GM13976 (cell line): ENCODE results near the gene DBT.
"Not testable (repeated sequence)": the region's sequence is repeated elsewhere in the genome, so short reads cannot be mapped to it uniquely, and the experiment has no call there.

ENCODE experiments used
- DNase-seq: peaks from one replicate; pipeline ENCODE4 v3.0.0; 2012; ENCODE audit warnings: low spot score
- CTCF ChIP-seq: IDR thresholded peaks from 2 replicates; pipeline ENCODE4 v1.5.1; 2012; ENCODE audit warnings: borderline replicate concordance, mild to moderate bottlenecking; ENCODE audit not compliant: insufficient read depth; ENCODE audit errors: extremely low read depth, missing control alignments, control extremely low read depth
- in situ Hi-C: fragments of 300-500 bp; cut with MboI; formaldehyde crosslinking; loops from one replicate; pipeline ENCODE4 v1.12.0; 2022; ENCODE audit warnings: low sequenced_read_pairs, mixed read lengths, inconsistent platforms; ENCODE audit not compliant: unreplicated experiment

Gene DBT

GRCh38 chr1:100237091-100237490 lies 12.5 kb downstream of the DBT start:
- in situ Hi-C loops = no loop called here
- no peak for TF ChIP-seq CTCF
- no peak for DNase-seq

- in situ Hi-C loops = no loop called here
- no peak for DNase-seq
- TF ChIP-seq CTCF = no peak
Observed at GRCh38 chr1:100234432-100234831, 15.2 kb downstream of the DBT start.

- DNase-seq, in situ Hi-C loops: not testable (repeated sequence)
Observed at GRCh38 chr1:100233566-100233965, 16.1 kb downstream of the DBT start.

- TF ChIP-seq CTCF = no peak
- no peak for DNase-seq
- in situ Hi-C loops = no loop called here
Observed at GRCh38 chr1:100232156-100232555, 17.5 kb downstream of the DBT start.

- no peak for TF ChIP-seq CTCF
- no peak for DNase-seq
- in situ Hi-C loops = no loop called here
Observed at GRCh38 chr1:100231721-100232120, 17.9 kb downstream of the DBT start.

- no peak for DNase-seq
- in situ Hi-C loops = no loop called here
- TF ChIP-seq CTCF = no peak
Observed at GRCh38 chr1:100230765-100231164, 18.9 kb downstream of the DBT start.

- in situ Hi-C loops = no loop called here
- no peak for TF ChIP-seq CTCF
- DNase-seq = no peak
Observed at GRCh38 chr1:100229681-100230443, 19.8 kb downstream of the DBT start.
